WTC11 (cell line): ENCODE measurements around the gene FXYD3. TPM values are rescaled to one million over a fixed set of nuclear protein-coding genes. Genes with fewer than 3 reads are reported as not detected.

Experiments used
- ATAC-seq: fragments of 200-7000 bp; cut with Tn5 transposase; 2 replicates; pipeline ENCODE4 v1.10.0; 2021; ENCODE audit warnings: mild to moderate bottlenecking, moderate library complexity
- CTCF ChIA-PET: fragments of 300-600 bp; sonication (Branson Sonifier 250); formaldehyde crosslinking; loops from one replicate; lab custom pipeline; 2021; ENCODE audit warnings: antibody characterized with exemption; lab: Charles Lee
- POLR2A ChIA-PET: fragments of 350-600 bp; sonication (Branson Sonifier 250); formaldehyde crosslinking; loops from one replicate; lab custom pipeline; 2021; ENCODE audit warnings: antibody characterized with exemption; lab: Charles Lee
- DNase-seq: peaks from one replicate; pipeline ENCODE4 v3.0.0; 2021; ENCODE audit warnings: low spot score
- H3K27ac Mint-ChIP-seq: 2 replicates; pipeline ENCODE4 v1.8.0; 2021; ENCODE audit warnings: mixed read lengths
- H3K27me3 Mint-ChIP-seq: 2 replicates; pipeline ENCODE4 v1.8.0; 2021; ENCODE audit warnings: low read depth, mild to moderate bottlenecking, moderate library complexity, mixed read lengths
- H3K36me3 Mint-ChIP-seq: 2 replicates; pipeline ENCODE4 v1.8.0; 2021; ENCODE audit warnings: mixed read lengths
- H3K4me1 Mint-ChIP-seq: 2 replicates; pipeline ENCODE4 v1.8.0; 2022; ENCODE audit warnings: mixed read lengths
- H3K4me3 Mint-ChIP-seq: 2 replicates; pipeline ENCODE4 v1.8.0; 2021; ENCODE audit warnings: mild to moderate bottlenecking, moderate library complexity, mixed read lengths
- H3K9me3 Mint-ChIP-seq: 2 replicates; pipeline ENCODE4 v1.8.0; 2021; ENCODE audit warnings: mixed read lengths
- ETV6 ChIP-seq: sonication (generic); formaldehyde crosslinking; IDR thresholded peaks from 2 replicates; pipeline ENCODE4 v1.8.1; 2022; ENCODE audit warnings: mild to moderate bottlenecking, missing genetic modification reagents
- HMGA2 ChIP-seq: fragments of 250-450 bp; sonication (Bioruptor Pico); IDR thresholded peaks from 2 replicates; pipeline ENCODE4 v1.4.0; 2021; ENCODE audit warnings: mild to moderate bottlenecking, moderate library complexity
- SMAD3 ChIP-seq: sonication (generic); formaldehyde crosslinking; IDR thresholded peaks from 2 replicates; pipeline ENCODE4 v1.8.0; 2022; ENCODE audit warnings: missing genetic modification reagents, mild to moderate bottlenecking, borderline replicate concordance
- ZBTB21 ChIP-seq: sonication (generic); formaldehyde crosslinking; IDR thresholded peaks from 2 replicates; pipeline ENCODE4 v1.8.1; 2023; ENCODE audit warnings: mild to moderate bottlenecking, missing genetic modification reagents, borderline replicate concordance
- ZNF138 ChIP-seq: sonication (generic); formaldehyde crosslinking; conservative IDR thresholded peaks from 2 replicates; pipeline ENCODE4 v1.8.1; 2022; ENCODE audit warnings: mild to moderate bottlenecking, moderate library complexity, missing genetic modification reagents
- ZNF423 ChIP-seq: fragments of 250-450 bp; sonication (Bioruptor Pico); IDR thresholded peaks from 2 replicates; pipeline ENCODE4 v2.1.2; 2022; ENCODE audit warnings: mild to moderate bottlenecking, moderate library complexity
- total RNA-seq: library from RNA; stranded (reverse); gene quantifications from 3 replicates; pipeline ENCODE4 v1.2.3, GENCODE V29; 2021
- TF ChIP-seq, protein P1 (sequence below): sonication (generic); formaldehyde crosslinking; IDR thresholded peaks from 2 replicates; pipeline ENCODE4 v1.8.1; 2022; ENCODE audit warnings: low read depth, mild to moderate bottlenecking, moderate library complexity, missing genetic modification reagents, borderline replicate concordance
- TF ChIP-seq, protein P2 (sequence below): fragments of 250-450 bp; sonication (Bioruptor Pico); IDR thresholded peaks from 2 replicates; pipeline ENCODE4 v1.9.0; 2021; ENCODE audit warnings: mild to moderate bottlenecking, borderline replicate concordance
- TF ChIP-seq, protein P3 (sequence below): sonication (generic); formaldehyde crosslinking; IDR thresholded peaks from 2 replicates; pipeline ENCODE4 v1.8.0; 2023; ENCODE audit warnings: missing genetic modification reagents, mild to moderate bottlenecking, borderline replicate concordance

Gene FXYD3
- total RNA-seq, 1 experiment from 2014 or later = 1.8 TPM

DNA sequence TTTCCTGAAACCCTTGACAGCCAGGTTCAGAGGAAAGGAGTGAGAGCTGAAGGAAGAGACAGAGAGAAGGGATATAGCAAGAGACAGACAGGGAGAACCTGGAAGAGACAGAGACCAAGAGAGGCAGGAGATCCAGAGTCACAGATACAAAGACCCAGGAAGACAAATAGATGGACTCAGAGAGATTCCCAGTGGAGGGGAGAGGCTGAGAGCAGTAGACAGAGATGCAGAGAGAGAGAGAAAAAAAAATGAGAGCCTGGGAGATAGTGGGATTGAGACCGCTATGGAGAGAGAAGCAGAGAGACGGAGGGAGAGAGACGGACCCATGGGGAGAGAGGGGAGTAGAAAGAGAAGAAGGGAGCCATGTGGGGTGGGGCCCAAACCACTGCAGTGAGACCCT is 28.2 kb downstream of the FXYD3 start:
- TF ChIP-seq, protein P1, sequence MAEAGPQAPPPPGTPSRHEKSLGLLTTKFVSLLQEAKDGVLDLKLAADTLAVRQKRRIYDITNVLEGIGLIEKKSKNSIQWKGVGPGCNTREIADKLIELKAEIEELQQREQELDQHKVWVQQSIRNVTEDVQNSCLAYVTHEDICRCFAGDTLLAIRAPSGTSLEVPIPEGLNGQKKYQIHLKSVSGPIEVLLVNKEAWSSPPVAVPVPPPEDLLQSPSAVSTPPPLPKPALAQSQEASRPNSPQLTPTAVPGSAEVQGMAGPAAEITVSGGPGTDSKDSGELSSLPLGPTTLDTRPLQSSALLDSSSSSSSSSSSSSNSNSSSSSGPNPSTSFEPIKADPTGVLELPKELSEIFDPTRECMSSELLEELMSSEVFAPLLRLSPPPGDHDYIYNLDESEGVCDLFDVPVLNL = no peak
- TF ChIP-seq, protein P2, sequence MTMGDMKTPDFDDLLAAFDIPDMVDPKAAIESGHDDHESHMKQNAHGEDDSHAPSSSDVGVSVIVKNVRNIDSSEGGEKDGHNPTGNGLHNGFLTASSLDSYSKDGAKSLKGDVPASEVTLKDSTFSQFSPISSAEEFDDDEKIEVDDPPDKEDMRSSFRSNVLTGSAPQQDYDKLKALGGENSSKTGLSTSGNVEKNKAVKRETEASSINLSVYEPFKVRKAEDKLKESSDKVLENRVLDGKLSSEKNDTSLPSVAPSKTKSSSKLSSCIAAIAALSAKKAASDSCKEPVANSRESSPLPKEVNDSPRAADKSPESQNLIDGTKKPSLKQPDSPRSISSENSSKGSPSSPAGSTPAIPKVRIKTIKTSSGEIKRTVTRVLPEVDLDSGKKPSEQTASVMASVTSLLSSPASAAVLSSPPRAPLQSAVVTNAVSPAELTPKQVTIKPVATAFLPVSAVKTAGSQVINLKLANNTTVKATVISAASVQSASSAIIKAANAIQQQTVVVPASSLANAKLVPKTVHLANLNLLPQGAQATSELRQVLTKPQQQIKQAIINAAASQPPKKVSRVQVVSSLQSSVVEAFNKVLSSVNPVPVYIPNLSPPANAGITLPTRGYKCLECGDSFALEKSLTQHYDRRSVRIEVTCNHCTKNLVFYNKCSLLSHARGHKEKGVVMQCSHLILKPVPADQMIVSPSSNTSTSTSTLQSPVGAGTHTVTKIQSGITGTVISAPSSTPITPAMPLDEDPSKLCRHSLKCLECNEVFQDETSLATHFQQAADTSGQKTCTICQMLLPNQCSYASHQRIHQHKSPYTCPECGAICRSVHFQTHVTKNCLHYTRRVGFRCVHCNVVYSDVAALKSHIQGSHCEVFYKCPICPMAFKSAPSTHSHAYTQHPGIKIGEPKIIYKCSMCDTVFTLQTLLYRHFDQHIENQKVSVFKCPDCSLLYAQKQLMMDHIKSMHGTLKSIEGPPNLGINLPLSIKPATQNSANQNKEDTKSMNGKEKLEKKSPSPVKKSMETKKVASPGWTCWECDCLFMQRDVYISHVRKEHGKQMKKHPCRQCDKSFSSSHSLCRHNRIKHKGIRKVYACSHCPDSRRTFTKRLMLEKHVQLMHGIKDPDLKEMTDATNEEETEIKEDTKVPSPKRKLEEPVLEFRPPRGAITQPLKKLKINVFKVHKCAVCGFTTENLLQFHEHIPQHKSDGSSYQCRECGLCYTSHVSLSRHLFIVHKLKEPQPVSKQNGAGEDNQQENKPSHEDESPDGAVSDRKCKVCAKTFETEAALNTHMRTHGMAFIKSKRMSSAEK (CRISPR knock-in tag) = no peak
- TF ChIP-seq ZBTB21 (CRISPR knock-in tag) (no peak), ZNF138 (CRISPR knock-in tag) (no peak)
- Mint-ChIP-seq H3K36me3 (peaks cover 2% of the 10 kb centered on the region; the same call in 1 of the 2 replicates), H3K4me1 (peaks cover 43% of the 10 kb centered on the region), H3K4me3 (peak overlapping the region; percentile 68), H3K27me3 (peaks cover 31% of the 10 kb centered on the region), H3K27ac (no peak overlapping the region), H3K9me3 (no peaks in the 10 kb centered on the region)
- no peak for ATAC-seq
- ChIA-PET POLR2A (interaction anchor here (0.6 to 2.4 kb wide), 2 partner anchors 8 to 113 kb away, joined by 3 to 9 read pairs; no protein-coding TSS in a partner anchor), CTCF (interaction anchor here (0.5 to 5.5 kb wide), 10 partner anchors 9 to 120 kb away, joined by 3 to 143 read pairs (median 4); partner anchors contain the start of genes FXYD3 and FXYD5)
- no peak for DNase-seq

DNA sequence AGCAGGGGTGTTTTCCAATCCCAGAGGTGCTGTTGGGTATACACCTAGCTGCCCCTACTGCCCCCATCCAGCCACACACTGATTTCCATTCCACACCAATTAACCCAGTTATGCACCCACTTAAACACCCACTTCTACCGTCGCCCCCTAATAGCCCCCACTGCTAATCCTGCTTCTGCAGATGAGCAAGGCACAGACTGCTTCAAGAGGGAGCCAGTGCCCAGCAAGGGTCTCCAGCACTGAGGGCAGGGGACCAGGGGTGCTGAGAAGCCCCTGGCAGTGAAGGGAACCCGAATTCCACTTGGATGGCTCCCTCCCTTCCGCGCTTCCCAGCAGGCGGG is 28.6 kb downstream of the FXYD3 start:
- no peaks in the 10 kb centered on the region for H3K9me3 Mint-ChIP-seq
- ChIA-PET CTCF (interaction anchor here (0.8 to 5.5 kb wide), 9 partner anchors 9 to 88 kb away, joined by 3 to 143 read pairs (median 4); partner anchors contain the start of genes FXYD5 and LGI4), POLR2A (interaction anchor here (0.6 to 2.4 kb wide), 2 partner anchors 8 to 113 kb away, joined by 3 to 9 read pairs; no protein-coding TSS in a partner anchor)
- H3K4me3 Mint-ChIP-seq = peak overlapping the region; percentile 68
- peaks cover 42% of the 10 kb centered on the region for H3K4me1 Mint-ChIP-seq
- ATAC-seq (no peak), DNase-seq (no peak)
- no peak overlapping the region for H3K27ac Mint-ChIP-seq
- peaks cover 28% of the 10 kb centered on the region for H3K27me3 Mint-ChIP-seq
- peaks cover 2% of the 10 kb centered on the region; the same call in 1 of the 2 replicates for H3K36me3 Mint-ChIP-seq
- TF ChIP-seq ZNF423 (CRISPR knock-in tag) (no peak), HMGA2 (no peak), SMAD3 (CRISPR knock-in tag) (no peak), ZNF138 (CRISPR knock-in tag) (no peak)

DNA sequence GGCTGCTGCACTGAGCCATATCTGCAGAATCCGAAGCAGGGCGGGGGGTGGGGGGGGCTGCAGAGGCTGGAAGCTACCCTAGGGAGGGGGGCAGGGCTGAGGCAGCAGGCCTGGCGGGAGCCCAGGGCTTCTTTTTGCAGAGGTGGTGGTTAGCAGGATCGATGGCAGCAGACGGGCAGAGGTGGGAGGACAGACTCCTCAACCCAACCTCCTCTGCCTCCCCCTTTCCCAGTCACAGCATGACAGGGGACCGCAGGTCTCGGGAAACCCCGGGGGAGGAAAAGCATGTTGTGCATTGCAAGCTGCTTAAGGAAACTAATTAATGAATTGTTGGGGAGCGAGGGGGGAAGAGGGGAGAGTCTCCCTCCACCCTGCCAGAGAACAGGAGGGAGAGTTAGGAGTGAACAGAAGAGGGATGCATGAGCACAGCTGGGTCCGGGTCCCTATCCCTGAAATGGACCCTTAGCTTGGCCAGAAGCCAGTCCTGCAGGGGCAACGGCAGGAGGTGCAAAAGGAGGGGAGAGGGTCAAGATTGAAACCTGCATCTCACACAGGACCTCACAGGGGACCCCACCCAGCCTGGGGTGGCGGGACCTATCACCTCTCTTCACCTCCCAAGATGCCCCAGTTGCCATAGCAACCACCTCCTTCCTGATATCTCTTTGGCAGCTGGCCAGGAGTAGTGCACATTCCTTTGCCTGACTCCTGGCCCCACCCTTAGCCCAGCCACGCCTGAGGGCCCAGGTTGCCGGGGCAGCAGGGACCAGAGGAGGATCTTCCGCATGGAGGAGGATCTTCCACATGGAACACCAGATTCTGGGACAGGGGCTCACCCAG is 29.2 kb downstream of the FXYD3 start:
- POLR2A ChIA-PET = no interaction called here
- Mint-ChIP-seq H3K27ac (no peak overlapping the region), H3K4me3 (peak overlapping the region; percentile 68), H3K9me3 (no peaks in the 10 kb centered on the region), H3K27me3 (peaks cover 28% of the 10 kb centered on the region), H3K4me1 (peaks cover 41% of the 10 kb centered on the region), H3K36me3 (peaks cover 2% of the 10 kb centered on the region; the same call in 1 of the 2 replicates)
- CTCF ChIA-PET = interaction anchor here (0.8 to 5.5 kb wide), 4 partner anchors 8 to 89 kb away, joined by 3 to 143 read pairs (median 62); partner anchors contain the start of genes FXYD5 and LGI4
- DNase-seq (peak; percentile 86), ATAC-seq (peak; percentile 16)
- TF ChIP-seq, protein P3, sequence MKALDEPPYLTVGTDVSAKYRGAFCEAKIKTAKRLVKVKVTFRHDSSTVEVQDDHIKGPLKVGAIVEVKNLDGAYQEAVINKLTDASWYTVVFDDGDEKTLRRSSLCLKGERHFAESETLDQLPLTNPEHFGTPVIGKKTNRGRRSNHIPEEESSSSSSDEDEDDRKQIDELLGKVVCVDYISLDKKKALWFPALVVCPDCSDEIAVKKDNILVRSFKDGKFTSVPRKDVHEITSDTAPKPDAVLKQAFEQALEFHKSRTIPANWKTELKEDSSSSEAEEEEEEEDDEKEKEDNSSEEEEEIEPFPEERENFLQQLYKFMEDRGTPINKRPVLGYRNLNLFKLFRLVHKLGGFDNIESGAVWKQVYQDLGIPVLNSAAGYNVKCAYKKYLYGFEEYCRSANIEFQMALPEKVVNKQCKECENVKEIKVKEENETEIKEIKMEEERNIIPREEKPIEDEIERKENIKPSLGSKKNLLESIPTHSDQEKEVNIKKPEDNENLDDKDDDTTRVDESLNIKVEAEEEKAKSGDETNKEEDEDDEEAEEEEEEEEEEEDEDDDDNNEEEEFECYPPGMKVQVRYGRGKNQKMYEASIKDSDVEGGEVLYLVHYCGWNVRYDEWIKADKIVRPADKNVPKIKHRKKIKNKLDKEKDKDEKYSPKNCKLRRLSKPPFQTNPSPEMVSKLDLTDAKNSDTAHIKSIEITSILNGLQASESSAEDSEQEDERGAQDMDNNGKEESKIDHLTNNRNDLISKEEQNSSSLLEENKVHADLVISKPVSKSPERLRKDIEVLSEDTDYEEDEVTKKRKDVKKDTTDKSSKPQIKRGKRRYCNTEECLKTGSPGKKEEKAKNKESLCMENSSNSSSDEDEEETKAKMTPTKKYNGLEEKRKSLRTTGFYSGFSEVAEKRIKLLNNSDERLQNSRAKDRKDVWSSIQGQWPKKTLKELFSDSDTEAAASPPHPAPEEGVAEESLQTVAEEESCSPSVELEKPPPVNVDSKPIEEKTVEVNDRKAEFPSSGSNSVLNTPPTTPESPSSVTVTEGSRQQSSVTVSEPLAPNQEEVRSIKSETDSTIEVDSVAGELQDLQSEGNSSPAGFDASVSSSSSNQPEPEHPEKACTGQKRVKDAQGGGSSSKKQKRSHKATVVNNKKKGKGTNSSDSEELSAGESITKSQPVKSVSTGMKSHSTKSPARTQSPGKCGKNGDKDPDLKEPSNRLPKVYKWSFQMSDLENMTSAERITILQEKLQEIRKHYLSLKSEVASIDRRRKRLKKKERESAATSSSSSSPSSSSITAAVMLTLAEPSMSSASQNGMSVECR = no peak
- 0 out of 2 replicates have a peak, but pooled peaks have one; percentile 21 for TF ChIP-seq ETV6 (CRISPR knock-in tag)
